ENCODE results near the gene PPIL3. TPM values are rescaled to one million over a fixed set of nuclear protein-coding genes. Genes with fewer than 3 reads are reported as not detected.
A peak's percentile ranks its signal among the peaks of the same experiment; 100 is the strongest.

Gene PPIL3
- total and polyA plus RNA-seq, 9 of the 15 experiments (the other 6 are each of a cell fraction or from before 2014, with no cell fraction given) = 22.4 to 66.2 (median 49.0) TPM

- TF ChIP-seq ZBTB49 (CRISPR knock-in tag; IDR thresholded peaks at IDR 0.05; ENCODE audit: borderline replicate concordance) (no peak), CBX1 (IDR thresholded peaks at IDR 0.05; ENCODE audit: low read depth) (no peak), ZNF217 (CRISPR knock-in tag; IDR thresholded peaks at IDR 0.05) (no peak), KAT2B (IDR thresholded peaks at IDR 0.05; ENCODE audit: low read depth, low read length) (no peak), HMGN3 (IDR thresholded peaks at IDR 0.05; ENCODE audit: borderline replicate concordance, extremely low read depth, insufficient read length, low read depth, low read length) (no peak), TCFL5 (CRISPR knock-in tag; conservative IDR thresholded peaks at IDR 0.05) (no peak), SOX6 (IDR thresholded peaks at IDR 0.05) (peak; percentile 25; the same call in 1 of the 2 replicates), ZNF699 (CRISPR knock-in tag; IDR thresholded peaks at IDR 0.05; ENCODE audit: insufficient replicate concordance) (no peak), MEF2D (tag; conservative IDR thresholded peaks at IDR 0.05; ENCODE audit: low read depth) (peak; percentile 87)
These were observed 11.4 kb downstream of the PPIL3 start (continued) for GRCh38 chr2:200877443-200877842.

- in situ Hi-C loops (cut with MboI) = no loop called here
- intact Hi-C loops (cut with micrococcal nuclease) = no loop called here
- TF ChIP-seq JUND (IDR thresholded peaks at IDR 0.05; ENCODE audit: borderline replicate concordance, low read depth, low read length) = peak; percentile 42; the same call in 1 of the 2 replicates
- no peak for TF ChIP-seq JUND (tag; IDR thresholded peaks at IDR 0.05; ENCODE audit: borderline replicate concordance, low read depth, low read length)
These were observed 15.3 kb downstream of the PPIL3 start for GRCh38 chr2:200873560-200873959.

More at GRCh38 chr2:200873560-200873959, 15.3 kb downstream of the PPIL3 start:
- Histone ChIP-seq H3K79me2 (ENCODE audit: control insufficient read depth, insufficient read depth, low read length) (no peaks in the 10 kb centered on the region), H4K20me1 (replicated peaks; ENCODE audit: control insufficient read depth, insufficient read depth, low read length) (no peaks in the 10 kb centered on the region), H3K9ac (ENCODE audit: insufficient read depth in 1 of 2, low read depth in 2 of 2, low read length in 2 of 2) (no peak overlapping the region), H3K4me2 (ENCODE audit: insufficient read depth, low read length) (no peak overlapping the region), H3K4me3 (no peak overlapping the region), H3K27ac (ENCODE audit: extremely low read depth, low read depth, low read length) (no peak overlapping the region), H2AFZ (ENCODE audit: low read depth, low read length) (no peak overlapping the region), H3K4me1 (replicated peaks in 1 of 2; ENCODE audit: control insufficient read depth in 2 of 2, insufficient read depth in 2 of 2, low read length in 2 of 2) (peaks cover 2 to 12% of the 10 kb centered on the region in 2 experiments; a peak in 3 of 5 replicates), H3K9me1 (ENCODE audit: control insufficient read depth, insufficient read depth, low read length) (no peaks in the 10 kb centered on the region), H3K27me3 (ENCODE audit: control insufficient read depth in 2 of 2, insufficient read depth in 2 of 2, low read length in 2 of 2) (no peaks in the 10 kb centered on the region), H3K9me3 (replicated peaks; ENCODE audit: control insufficient read depth, insufficient read depth, low read depth, low read length) (no peaks in the 10 kb centered on the region), H3K36me3 (ENCODE audit: control insufficient read depth, insufficient read depth, low read length) (peaks cover 47% of the 10 kb centered on the region; the same call in 2 of the 3 replicates)
- 71% methylated on average over 6 of the region's 6 CpGs for WGBS (ENCODE audit: insufficient coverage, low coverage, missing lambda C conversion rate)
- FAIRE-seq = no peak
- no peak for DNase-seq (ENCODE audit: extremely low read depth in 1 of 4, low spot score in 3 of 4)
- no TSS peak for BruUV-seq (replicated peaks)
- ATAC-seq = no peak
- CTCF ChIA-PET (ENCODE audit: low intra/inter-chr PET ratio) = no interaction called here
- POLR2A ChIA-PET = interaction anchor here (1.0 kb wide), 1 partner anchor 10 kb away, joined by 4 read pairs; the partner anchor contains the start of gene CLK1
